DMS153 treated with DMSO at 0.1 percent for 48 hours (cell line): ENCODE measurements around the gene KLRC4.
"Not testable (repeated sequence)": the region's sequence is repeated elsewhere in the genome, so short reads cannot be mapped to it uniquely, and the experiment has no call there.

Experiments used
- DNase-seq: peaks from one replicate; lab custom pipeline; 2025; ENCODE audit not compliant: unreplicated experiment; lab: John Stamatoyannopoulos, UW

KLRC4 gene

DNA sequence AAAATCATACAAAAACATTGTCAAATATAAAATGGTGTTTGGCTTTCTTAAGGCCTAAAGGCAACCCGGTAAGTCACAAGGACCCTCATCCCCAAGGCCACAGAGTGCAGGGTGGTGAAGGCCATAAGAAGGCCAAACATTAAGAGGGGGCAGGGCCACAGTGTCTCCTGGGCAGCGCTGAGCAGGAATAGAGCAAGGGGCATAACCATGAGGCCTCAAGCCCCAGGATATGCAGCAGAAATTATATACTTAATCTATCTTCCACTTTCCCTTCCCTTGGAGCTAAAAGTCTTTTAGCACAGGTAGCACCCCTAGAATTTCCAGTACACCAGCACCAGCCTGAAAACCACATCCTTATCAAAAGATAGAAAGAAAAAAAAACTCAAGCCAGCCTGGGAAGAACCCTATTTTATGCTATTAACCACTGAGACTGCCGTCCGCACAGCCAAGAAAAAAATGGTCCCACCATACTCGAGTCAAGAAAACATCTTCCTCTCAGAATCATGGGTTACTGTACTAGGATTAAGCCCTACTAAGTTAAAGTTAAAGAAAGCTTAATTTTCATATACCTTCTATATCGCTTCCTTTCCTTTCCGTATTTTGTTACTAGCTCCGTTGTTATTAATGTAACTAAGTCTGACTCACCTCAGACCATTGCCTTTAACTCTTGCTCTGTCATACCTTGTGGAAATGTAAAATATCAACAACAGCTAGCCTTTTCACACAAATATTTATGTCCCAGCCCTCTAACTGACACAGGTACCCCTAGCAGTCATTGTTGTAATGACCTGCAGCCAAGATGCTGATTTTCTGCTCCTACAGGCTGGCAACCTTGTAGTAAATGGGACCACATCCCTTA is 39.8 kb downstream of the KLRC4 start:
- no peak for DNase-seq

DNA sequence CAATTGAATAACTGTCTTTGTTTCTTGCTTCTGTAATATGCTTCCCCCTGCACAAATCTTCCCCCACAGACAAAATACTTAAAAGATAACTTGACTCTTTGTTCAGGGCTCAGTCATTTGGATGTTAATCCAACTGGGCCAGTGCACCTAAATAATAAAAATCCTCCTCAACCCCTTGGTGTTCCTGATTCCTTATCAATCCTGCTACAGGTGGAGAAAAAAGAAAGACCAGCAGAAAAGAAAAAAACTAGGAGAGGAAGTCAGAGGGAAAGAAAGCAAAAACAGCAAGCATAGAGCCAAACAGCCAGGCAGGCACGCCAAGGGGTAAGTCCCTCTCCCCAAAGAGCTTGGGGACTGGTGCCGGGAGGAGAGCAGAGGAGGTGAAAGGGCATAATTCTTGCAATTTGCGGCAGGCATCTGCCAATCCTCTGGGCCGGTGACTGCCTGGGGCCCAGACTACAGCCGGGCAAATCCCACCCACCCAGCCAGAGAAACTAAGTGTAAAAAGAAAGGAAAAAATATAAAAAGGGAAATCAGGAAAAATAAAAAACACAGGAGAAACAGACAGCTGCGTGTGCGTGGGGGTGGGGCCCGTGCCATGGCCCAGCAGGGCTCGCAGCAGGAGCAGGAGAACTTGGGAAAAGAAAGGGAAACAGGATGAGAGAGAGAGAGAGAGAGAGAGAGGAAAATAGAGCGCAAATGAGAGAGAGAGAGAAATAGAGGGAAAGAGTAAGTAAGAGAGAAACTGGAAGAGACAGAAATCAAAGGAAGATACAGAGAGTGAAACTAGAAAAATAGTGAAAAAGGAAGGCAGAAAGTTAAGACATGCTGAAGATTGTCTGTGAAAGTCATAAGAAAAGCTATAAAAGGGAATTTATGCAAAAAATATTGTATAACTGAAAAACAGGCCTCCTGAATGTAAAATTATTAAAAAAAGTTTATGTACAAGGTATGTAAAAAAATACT is 41.1 kb downstream of the KLRC4 start:
- DNase-seq, result no peak

DNA sequence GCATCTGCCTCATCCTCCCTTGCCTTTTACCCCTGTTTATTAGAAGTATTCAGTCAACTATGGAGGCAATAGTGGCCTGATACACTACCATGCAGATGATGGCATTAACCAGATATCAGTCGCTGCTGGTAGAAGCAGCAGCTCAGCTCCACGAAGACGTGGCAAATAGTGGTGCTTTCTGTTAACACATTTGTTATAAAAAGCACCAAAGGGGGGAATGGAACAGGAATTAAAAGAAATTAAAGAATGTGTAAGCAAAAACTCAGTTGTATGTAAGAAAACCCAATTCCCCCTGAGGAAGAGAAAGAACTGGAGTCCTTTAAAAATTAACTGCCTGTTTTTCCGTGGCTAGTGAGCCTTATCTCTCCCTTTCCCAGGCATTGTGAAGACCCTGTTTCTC is 41.8 kb downstream of the KLRC4 start:
- DNase-seq, result not testable (repeated sequence)

DNA sequence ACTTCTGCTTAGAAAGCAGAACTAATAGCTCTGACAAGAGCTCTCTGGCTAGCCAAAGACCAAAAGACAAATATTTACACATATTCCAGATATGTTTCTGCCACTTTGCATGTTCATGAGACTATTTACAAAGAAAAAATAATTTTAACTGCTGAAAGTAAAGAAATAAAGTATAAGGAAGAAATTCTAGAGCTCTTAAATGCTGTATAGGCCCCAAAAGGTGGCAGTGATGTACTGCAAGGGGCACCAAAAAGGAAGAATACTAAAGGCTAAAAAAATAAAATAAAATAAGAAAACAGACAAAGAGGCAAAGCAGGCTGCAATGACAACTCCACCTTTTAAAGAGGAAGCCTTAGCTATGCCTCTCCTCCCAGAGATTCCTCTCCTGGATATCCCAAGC is 42.7 kb downstream of the KLRC4 start:
- DNase-seq, result no peak

DNA sequence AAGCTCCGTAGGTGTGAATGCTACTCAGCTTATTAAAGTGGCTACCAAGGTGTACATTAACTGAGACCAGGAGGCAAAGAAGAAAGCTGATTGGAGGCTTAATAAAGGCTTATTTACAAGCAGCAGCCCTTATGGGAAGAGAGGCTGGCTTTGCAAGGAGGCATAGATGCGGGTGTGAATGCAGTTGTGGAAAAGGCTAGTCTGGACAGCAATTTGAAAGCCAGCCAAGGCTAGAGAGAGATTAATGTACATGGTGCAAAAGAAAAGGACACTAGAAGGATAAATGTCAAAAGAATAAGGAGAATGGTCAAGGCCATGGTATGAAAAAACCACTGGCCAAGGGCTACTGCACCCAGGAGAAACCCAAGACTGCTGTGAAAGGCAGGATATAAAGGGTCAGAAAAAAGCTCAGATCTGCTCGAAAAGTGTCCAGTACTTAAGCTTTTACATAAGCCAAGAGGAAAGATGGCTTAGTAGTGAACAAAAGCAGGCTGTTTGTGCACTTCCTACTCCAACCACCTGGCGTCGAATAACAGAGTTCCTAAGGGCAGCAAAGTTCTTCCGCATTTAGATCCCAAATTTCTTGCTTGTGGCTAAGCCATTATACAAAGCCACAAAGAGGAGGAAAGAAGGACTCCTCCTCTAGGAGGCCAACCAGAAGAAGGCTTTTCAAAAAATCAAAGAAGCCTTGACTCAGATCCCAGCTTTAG is 43.7 kb downstream of the KLRC4 start:
- peak; percentile 74 for DNase-seq

DNA sequence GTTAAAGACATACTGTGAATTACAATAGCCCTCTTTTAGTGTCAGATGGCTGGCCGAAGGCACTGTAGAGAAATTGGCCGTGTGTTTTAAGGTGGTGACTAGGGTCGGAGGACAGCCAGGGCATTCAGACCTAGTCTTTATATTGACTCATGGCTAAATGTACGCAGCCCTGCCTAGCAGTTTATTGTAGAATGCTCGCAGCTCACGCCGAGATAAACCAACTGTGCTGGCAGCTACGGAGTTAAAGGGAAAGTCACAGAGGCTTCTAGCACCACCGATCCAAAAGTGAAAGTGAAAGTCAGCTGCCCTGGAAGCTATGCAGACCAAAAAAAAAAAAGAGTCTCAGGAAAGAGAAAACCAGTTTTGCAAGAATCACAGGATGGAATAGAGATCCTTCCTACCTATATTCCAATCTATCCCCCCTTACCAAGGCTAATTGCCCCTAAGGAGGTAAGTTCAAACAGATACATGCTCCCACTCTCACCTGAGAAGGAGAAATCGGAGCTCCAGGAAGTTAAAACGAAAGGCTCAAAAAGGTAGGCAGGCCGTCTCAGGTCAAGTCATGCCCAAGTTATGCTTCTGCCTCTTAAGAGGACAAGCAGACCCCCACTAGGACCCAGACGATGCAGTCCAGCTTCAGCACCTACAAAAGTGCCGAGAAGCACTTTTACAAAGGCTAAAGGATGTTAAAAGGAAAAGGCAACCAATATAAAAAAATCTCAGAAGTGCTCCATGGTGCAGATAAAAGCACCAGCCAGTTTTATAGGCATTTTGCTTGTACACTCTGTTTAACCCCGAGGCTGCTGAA is 44.5 kb downstream of the KLRC4 start:
- peak; percentile 91 for DNase-seq

GRCh38 chr12:10363914-10364814 is 45.4 kb downstream of the KLRC4 start:
- peak; percentile 82 for DNase-seq

DNA sequence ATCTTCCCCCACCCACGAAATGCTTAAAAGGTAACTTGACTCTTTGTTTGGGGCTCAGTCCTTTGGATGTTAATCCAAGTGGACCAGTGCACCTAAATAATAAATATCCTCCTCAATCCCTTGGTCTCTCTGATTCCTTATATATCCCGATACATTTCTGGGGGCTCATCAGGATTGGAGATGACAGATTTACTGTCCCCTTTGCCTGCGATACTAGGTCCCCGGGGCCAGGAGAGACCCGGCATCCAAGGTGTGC is 46.0 kb downstream of the KLRC4 start:
- DNase-seq, result no peak

DNA sequence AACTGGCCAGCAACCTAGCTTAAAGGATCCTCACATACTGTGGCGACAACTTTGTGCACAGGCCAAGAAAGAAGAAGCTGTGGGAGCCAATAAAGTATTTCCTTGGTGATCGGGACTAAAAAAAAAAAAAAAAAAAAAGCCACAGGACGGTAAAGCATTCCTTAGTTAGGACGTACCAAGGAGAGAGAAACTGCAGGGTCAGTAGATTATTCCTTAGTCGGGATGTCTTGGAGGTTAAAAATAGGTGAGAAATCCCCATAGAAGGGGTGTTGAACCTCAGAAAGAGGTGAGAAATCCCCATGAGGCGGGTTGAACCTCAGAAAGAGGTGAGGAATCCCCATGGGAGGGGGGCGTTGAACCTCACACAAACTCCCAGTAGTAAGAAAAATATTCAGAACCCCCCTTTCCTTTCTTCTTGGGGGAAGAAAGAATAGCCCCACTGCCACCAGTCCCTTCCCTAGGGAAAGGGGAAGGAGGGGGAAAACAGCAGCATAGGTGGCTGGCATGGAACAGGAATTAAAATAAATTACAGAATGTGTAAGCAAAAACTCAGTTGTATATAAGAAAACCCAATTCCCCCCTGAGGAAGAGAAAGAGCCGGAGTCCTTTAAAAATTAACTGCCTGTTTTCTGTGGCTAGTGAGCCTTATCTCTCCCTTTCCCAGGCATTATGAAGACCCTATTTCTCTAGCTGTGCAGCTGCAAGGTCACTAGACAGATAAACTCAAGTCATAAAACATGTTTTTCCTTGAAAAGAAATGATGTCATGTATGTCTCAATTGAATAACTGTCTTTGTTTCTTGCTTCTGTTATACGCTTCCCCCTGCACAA is 46.5 kb downstream of the KLRC4 start:
- peak; percentile 62 for DNase-seq

- peak; percentile 32 for DNase-seq
Observed at GRCh38 chr12:10362325-10362724, 47.2 kb downstream of the KLRC4 start.

- peak; percentile 52 for DNase-seq
Observed at GRCh38 chr12:10361622-10362021, 47.9 kb downstream of the KLRC4 start.

DNA sequence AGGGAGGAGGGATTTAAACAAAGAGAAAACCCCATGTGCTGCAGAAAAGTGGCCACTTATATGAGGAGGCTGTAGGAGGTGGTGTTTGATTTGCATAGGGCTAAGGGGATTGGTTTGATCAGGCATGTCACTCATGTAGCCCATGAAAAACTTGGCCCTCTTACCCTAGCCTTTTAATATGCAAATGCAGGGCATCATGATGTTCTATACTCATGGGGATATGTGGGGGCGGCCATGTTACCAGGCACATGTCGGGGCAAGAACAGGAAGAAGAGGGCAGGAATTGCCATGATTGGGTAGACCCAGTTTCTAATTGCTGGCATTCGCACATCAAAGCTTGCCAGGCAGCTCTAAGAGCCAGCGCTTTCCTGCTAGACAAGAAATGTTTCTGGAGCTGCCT is 48.5 kb downstream of the KLRC4 start:
- DNase-seq, result peak; percentile 52

GRCh38 chr12:10358969-10359368 is 50.6 kb downstream of the KLRC4 start:
- DNase-seq, result no peak

DNA sequence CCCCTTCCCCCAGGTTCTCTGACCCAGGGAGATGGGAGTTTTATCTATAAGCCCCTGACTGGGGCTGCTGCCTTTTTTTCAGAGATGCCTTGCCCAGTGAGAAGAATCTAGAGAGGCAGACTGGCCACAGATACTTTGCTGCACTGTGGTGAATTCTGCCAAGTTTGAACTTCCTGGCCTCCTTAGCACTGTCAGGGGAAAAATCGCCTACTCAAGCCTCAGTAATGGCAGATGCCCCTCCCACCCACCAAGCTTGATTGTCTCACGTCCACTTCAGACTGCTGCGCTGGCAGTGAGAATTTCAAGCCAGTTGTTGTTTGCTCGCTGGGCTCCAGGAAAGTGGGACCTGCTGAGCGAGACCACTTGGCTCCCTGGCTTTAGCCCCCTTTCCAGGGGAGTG is 51.4 kb downstream of the KLRC4 start:
- DNase-seq, result no peak
